ENCODE data around the gene ATRN.

The ATRN gene

GRCh38 chr20:3452136-3452535 lies 18.7 kb upstream of the ATRN start:
- DNase-seq (ENCODE audit: low spot score): no peak
- in situ Hi-C loops (cut with MboI; ENCODE audit: low pct_unique_long_range_greater_than_20kb, low sequenced_read_pairs, unreplicated experiment): no loop called here
- no peak for TF ChIP-seq CTCF (IDR thresholded peaks at IDR 0.05; ENCODE audit: extremely low read depth, insufficient read depth, missing control alignments)

- no peak for DNase-seq (ENCODE audit: low spot score)
- in situ Hi-C loops (cut with MboI; ENCODE audit: low pct_unique_long_range_greater_than_20kb, low sequenced_read_pairs, unreplicated experiment): no loop called here
- TF ChIP-seq CTCF (IDR thresholded peaks at IDR 0.05; ENCODE audit: extremely low read depth, insufficient read depth, missing control alignments): no peak
These were observed 18.1 kb upstream of the ATRN start for GRCh38 chr20:3452690-3453089.

GRCh38 chr20:3454831-3455230 lies 16.0 kb upstream of the ATRN start:
- DNase-seq (ENCODE audit: low spot score): no peak
- TF ChIP-seq CTCF (IDR thresholded peaks at IDR 0.05; ENCODE audit: extremely low read depth, insufficient read depth, missing control alignments): no peak
- in situ Hi-C loops (cut with MboI; ENCODE audit: low pct_unique_long_range_greater_than_20kb, low sequenced_read_pairs, unreplicated experiment): no loop called here

- in situ Hi-C loops (cut with MboI; ENCODE audit: low pct_unique_long_range_greater_than_20kb, low sequenced_read_pairs, unreplicated experiment): no loop called here
- no peak for TF ChIP-seq CTCF (IDR thresholded peaks at IDR 0.05; ENCODE audit: extremely low read depth, insufficient read depth, missing control alignments)
- no peak for DNase-seq (ENCODE audit: low spot score)
These were observed 14.2 kb upstream of the ATRN start for GRCh38 chr20:3456648-3457047.

- no peak for DNase-seq (ENCODE audit: low spot score)
- in situ Hi-C loops (cut with MboI; ENCODE audit: low pct_unique_long_range_greater_than_20kb, low sequenced_read_pairs, unreplicated experiment): no loop called here
- TF ChIP-seq CTCF (IDR thresholded peaks at IDR 0.05; ENCODE audit: extremely low read depth, insufficient read depth, missing control alignments): no peak
These were observed 10.9 kb upstream of the ATRN start for GRCh38 chr20:3459881-3460307.

GRCh38 chr20:3461211-3461771 lies 9.5 kb upstream of the ATRN start:
- TF ChIP-seq CTCF (IDR thresholded peaks at IDR 0.05; ENCODE audit: extremely low read depth, insufficient read depth, missing control alignments): no peak
- in situ Hi-C loops (cut with MboI; ENCODE audit: low pct_unique_long_range_greater_than_20kb, low sequenced_read_pairs, unreplicated experiment): no loop called here
- no peak for DNase-seq (ENCODE audit: low spot score)

All from GM13977 (cell line).